Measurements from ENCODE around the gene TIMM9.

- TF ChIP-seq CTCF (IDR thresholded peaks at IDR 0.05) (no peak), POLR2A (IDR thresholded peaks at IDR 0.05) (no peak), EP300 (IDR thresholded peaks at IDR 0.05) (no peak)
Measured at GRCh38 chr14:58390830-58391229, 36.5 kb downstream of the TIMM9 start.
